ENCODE results near the gene CDKN1C. TPM values are rescaled to one million over a fixed set of nuclear protein-coding genes. Genes with fewer than 3 reads are reported as not detected.

CDKN1C gene
- total RNA-seq: 10 to 100 TPM; 36.5 to 42.7 TPM

- peak; percentile 89 for DNase-seq (ENCODE audit: low spot score)
- TF ChIP-seq POLR2AphosphoS5 (IDR thresholded peaks at IDR 0.05) (peak; percentile 90), POLR2A (IDR thresholded peaks at IDR 0.05) (peak; percentile 98)
- TF ChIP-seq, protein P1, sequence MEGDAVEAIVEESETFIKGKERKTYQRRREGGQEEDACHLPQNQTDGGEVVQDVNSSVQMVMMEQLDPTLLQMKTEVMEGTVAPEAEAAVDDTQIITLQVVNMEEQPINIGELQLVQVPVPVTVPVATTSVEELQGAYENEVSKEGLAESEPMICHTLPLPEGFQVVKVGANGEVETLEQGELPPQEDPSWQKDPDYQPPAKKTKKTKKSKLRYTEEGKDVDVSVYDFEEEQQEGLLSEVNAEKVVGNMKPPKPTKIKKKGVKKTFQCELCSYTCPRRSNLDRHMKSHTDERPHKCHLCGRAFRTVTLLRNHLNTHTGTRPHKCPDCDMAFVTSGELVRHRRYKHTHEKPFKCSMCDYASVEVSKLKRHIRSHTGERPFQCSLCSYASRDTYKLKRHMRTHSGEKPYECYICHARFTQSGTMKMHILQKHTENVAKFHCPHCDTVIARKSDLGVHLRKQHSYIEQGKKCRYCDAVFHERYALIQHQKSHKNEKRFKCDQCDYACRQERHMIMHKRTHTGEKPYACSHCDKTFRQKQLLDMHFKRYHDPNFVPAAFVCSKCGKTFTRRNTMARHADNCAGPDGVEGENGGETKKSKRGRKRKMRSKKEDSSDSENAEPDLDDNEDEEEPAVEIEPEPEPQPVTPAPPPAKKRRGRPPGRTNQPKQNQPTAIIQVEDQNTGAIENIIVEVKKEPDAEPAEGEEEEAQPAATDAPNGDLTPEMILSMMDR (IDR thresholded peaks at IDR 0.05): peak in 1 of 4 experiments; percentile 36
- no peaks in the 10 kb centered on the region for H3K27me3 ChIP-seq (replicated peaks; ENCODE audit: insufficient read depth)
- intact Hi-C loops (cut with DNase I): loop anchor here (1.0 to 10.0 kb wide), 5 partner anchors 59 to 1121 kb away; partner anchors contain the start of gene CTSD
- WGBS: 0% methylated on average over 28 of the region's 61 CpGs
- H3K4me1 ChIP-seq (replicated peaks): peaks cover 3% of the 10 kb centered on the region
- H3K9me3 ChIP-seq: no peaks in the 10 kb centered on the region
- peak within 1 kb of the TSS; percentile 81 to 88 for H3K4me3 ChIP-seq
- H3K27ac ChIP-seq: peak within 1 kb of the TSS; percentile 88 to 89
- H3K36me3 ChIP-seq: no peaks in the 10 kb centered on the region
Observed at GRCh38 chr11:2885678-2886081, at the start of gene CDKN1C. Gene CDKN1C (minus strand): TSS chr11:2885775. CDS start chr11:2885456, 319 bp downstream.

GRCh38 chr11:2934611-2935239 lies 49.1 kb upstream of the CDKN1C start:
- no peak overlapping the region for H3K27ac ChIP-seq
- H3K9me3 ChIP-seq: no peaks in the 10 kb centered on the region
- no peak overlapping the region for H3K4me3 ChIP-seq
- TF ChIP-seq POLR2AphosphoS5 (IDR thresholded peaks at IDR 0.05) (no peak), POLR2A (IDR thresholded peaks at IDR 0.05) (no peak)
- TF ChIP-seq, protein P1 (IDR thresholded peaks at IDR 0.05): no peak
- no peaks in the 10 kb centered on the region for H3K4me1 ChIP-seq (replicated peaks)
- no peak for DNase-seq (ENCODE audit: low spot score)
- H3K36me3 ChIP-seq: no peaks in the 10 kb centered on the region
- 84% methylated on average over 14 of the region's 14 CpGs for WGBS
- H3K27me3 ChIP-seq (replicated peaks; ENCODE audit: insufficient read depth): no peaks in the 10 kb centered on the region
- intact Hi-C loops (cut with DNase I): no loop called here

DNA sequence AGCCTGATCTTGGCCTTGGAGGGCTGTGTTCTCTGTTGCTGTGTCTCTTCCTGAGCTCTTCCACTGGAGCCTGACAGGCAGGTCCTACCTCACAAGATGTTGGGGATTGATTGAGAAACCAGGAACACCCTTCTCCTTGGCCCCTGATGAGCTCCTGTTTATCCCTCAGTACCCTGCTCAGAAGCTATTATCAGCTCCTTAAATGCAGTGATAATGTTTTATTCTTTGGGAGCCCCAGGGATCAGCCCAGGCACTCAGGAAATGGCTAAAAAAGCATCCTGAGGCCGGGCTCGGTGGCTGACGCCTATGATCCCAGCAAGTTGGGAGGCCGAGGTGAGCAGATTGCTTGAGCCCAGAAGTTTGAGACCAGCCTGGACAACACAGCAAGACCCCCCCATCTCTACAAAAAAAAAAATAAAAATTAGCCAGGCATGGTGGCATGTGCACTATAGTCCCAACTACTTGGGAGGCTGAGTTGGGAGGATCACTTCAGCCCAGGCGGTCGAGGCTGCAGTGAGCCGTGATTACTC lies 48.5 kb upstream of the CDKN1C start:
- H3K9me3 ChIP-seq: no peaks in the 10 kb centered on the region
- 95% methylated on average over 7 of the region's 7 CpGs for WGBS
- H3K27ac ChIP-seq: no peak overlapping the region
- TF ChIP-seq, protein P1 (IDR thresholded peaks at IDR 0.05): no peak
- TF ChIP-seq POLR2AphosphoS5 (IDR thresholded peaks at IDR 0.05) (no peak), POLR2A (IDR thresholded peaks at IDR 0.05) (no peak)
- no peaks in the 10 kb centered on the region for H3K27me3 ChIP-seq (replicated peaks; ENCODE audit: insufficient read depth)
- H3K36me3 ChIP-seq: no peaks in the 10 kb centered on the region
- H3K4me3 ChIP-seq: no peak overlapping the region
- intact Hi-C loops (cut with DNase I): no loop called here
- DNase-seq (ENCODE audit: low spot score): no peak
- H3K4me1 ChIP-seq (replicated peaks): no peaks in the 10 kb centered on the region

GRCh38 chr11:2933375-2934020 lies 47.9 kb upstream of the CDKN1C start:
- intact Hi-C loops (cut with DNase I): no loop called here
- Histone ChIP-seq H3K27ac (no peak overlapping the region), H3K4me1 (replicated peaks) (no peaks in the 10 kb centered on the region), H3K36me3 (no peaks in the 10 kb centered on the region), H3K27me3 (replicated peaks; ENCODE audit: insufficient read depth) (no peaks in the 10 kb centered on the region), H3K4me3 (no peak overlapping the region), H3K9me3 (no peaks in the 10 kb centered on the region)
- no peak for DNase-seq (ENCODE audit: low spot score)
- peak; percentile 73 for TF ChIP-seq POLR2A (IDR thresholded peaks at IDR 0.05)
- peak; percentile 17 for TF ChIP-seq POLR2AphosphoS5 (IDR thresholded peaks at IDR 0.05)
- TF ChIP-seq, protein P1 (IDR thresholded peaks at IDR 0.05): no peak
- whole genome bisulfite sequencing: 31% methylated on average over 10 of the region's 12 CpGs
